ENCODE results near the gene VDAC2. TPM values are rescaled to one million over a fixed set of nuclear protein-coding genes. Genes with fewer than 3 reads are reported as not detected.

Gene VDAC2
- total and polyA plus RNA-seq, 10 of the 15 experiments (the other 5 are each of a cell fraction or from before 2014, with no cell fraction given) = 73.4 to 294 (median 146) TPM

DNA sequence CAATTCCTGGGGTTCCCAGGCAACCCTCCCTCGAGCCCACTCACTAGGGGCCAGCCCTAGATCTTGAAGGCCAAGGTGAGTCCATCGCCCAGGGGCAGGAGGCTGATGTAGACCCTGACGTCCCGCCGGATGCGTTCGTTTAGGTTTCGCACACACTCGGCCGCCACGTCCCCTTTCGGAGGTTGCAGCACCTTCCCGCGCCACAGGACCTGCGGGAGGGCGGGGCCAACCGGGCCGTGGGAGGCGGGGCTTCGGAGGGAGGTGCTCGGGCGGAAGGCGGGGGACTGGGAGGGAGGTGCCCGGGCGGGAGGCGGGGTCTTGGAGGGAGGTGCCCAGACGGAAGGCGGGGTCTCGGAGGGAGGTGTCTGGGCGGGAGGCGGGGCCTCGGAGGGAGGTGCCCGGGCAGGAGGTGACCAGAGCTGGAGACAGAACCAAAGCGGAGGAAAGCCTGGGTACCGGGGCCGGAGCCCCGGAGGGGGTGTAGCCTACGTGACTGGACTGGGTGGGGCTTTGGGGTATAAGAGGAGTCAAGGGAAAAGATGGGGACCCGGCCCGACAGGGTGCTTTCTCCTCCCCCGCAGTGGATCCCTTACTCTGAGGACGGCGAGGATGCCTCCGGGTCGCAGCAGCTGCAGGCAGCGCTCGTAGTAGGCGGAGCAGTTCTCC is 23.6 kb downstream of the VDAC2 start:
- Histone ChIP-seq H3K27ac (ENCODE audit: control insufficient read depth, insufficient read depth) (peak overlapping the region; percentile 77), H3K9me3 (replicated peaks; ENCODE audit: control insufficient read depth, insufficient read depth, low read length) (no peaks in the 10 kb centered on the region), H3K9ac (ENCODE audit: control insufficient read depth, insufficient read depth, low read length) (peak overlapping the region; percentile 85), H4K20me1 (ENCODE audit: control insufficient read depth, insufficient read depth) (no peaks in the 10 kb centered on the region), H3K4me2 (ENCODE audit: control insufficient read depth, insufficient read depth) (peak overlapping the region; percentile 99), H3K27me3 (replicated peaks in 1 of 2; ENCODE audit: control insufficient read depth in 2 of 2, insufficient read depth in 2 of 2, low read length in 1 of 2) (no peaks in the 10 kb centered on the region), H3K79me2 (ENCODE audit: control insufficient read depth, insufficient read depth, low read length) (peaks cover 12% of the 10 kb centered on the region), H3K4me3 (peak overlapping the region; percentile 86), H2AFZ (ENCODE audit: control insufficient read depth, low read depth, low read length) (peak overlapping the region; percentile 89), H3K4me1 (ENCODE audit: control insufficient read depth, insufficient read depth, low read length) (peaks cover 11% of the 10 kb centered on the region), H3K36me3 (ENCODE audit: control insufficient read depth in 2 of 2, insufficient read depth in 2 of 2, low read length in 1 of 2) (peaks cover 16 to 22% of the 10 kb centered on the region in 2 experiments)
- BruUV-seq (replicated peaks) = no TSS peak
- ChIA-PET RAD21 (ENCODE audit: unreplicated experiment) (interaction anchor here (0.9 to 3.4 kb wide), 9 partner anchors 47 to 1044 kb away, joined by 3 to 52 read pairs (median 4); partner anchors contain the start of gene SAMD8), POLR2A (interaction anchor here (0.6 to 2.5 kb wide), 6 partner anchors 22 to 608 kb away, joined by 3 to 26 read pairs (median 4); partner anchors contain the start of gene VDAC2), SMC1A (ENCODE audit: uncharacterized antibody, unreplicated experiment) (interaction anchor here (0.9 to 2.7 kb wide), 5 partner anchors 24 to 1070 kb away, joined by 3 to 13 read pairs (median 3); partner anchors contain the start of gene VDAC2), CTCF (interaction anchor here (0.6 to 14.5 kb wide), 15 partner anchors 10 to 1057 kb away, joined by 3 to 207 read pairs (median 5); partner anchors contain the start of gene VDAC2)
- FAIRE-seq (peak; percentile 23), DNase-seq (ENCODE audit: low read depth, low spot score) (peak; percentile 78), ATAC-seq (peak; percentile 80)
- intact Hi-C loops (cut with micrococcal nuclease; ENCODE audit: unreplicated experiment) (loop anchor here (5.0 kb wide), 1 partner anchor 1347 kb away; no protein-coding TSS in a partner anchor), in situ Hi-C loops (cut with MboI) (loop anchor here (5.0 to 10.0 kb wide), 3 partner anchors 122 to 1349 kb away; partner anchors contain the start of gene SAMD8)
- 2% methylated on average over 36 of the region's 48 CpGs for WGBS (ENCODE audit: insufficient coverage, insufficient replicate concordance, low lambda C conversion rate, missing lambda C conversion rate)
- TF ChIP-seq SUPT20H (IDR thresholded peaks at IDR 0.05; ENCODE audit: borderline replicate concordance, control insufficient read depth, low read depth, low read length) (no peak), TCF3 (IDR thresholded peaks at IDR 0.05; ENCODE audit: borderline replicate concordance, insufficient read depth, low read depth, low read length) (no peak), YY1 (IDR thresholded peaks at IDR 0.05; ENCODE audit: low read depth, low read length) (no peak), MYB (IDR thresholded peaks at IDR 0.05; ENCODE audit: borderline replicate concordance, low read depth, low read length) (no peak), NFYB (IDR thresholded peaks at IDR 0.05; ENCODE audit: insufficient read depth, low read depth, low read length) (no peak), SMC3 (IDR thresholded peaks at IDR 0.05; ENCODE audit: borderline replicate concordance, low read length) (no peak), KLF5 (IDR thresholded peaks at IDR 0.05; ENCODE audit: partially characterized antibody) (peak; percentile 25), POLR2A (IDR thresholded peaks at IDR 0.05; ENCODE audit: low read depth, low read length) (peak; percentile 72), GABPA (IDR thresholded peaks at IDR 0.05; ENCODE audit: low read depth) (no peak), MXI1 (IDR thresholded peaks at IDR 0.05; ENCODE audit: low read depth, low read length) (0 out of 2 replicates have a peak, but pooled peaks have one; percentile 45), WRNIP1 (IDR thresholded peaks at IDR 0.05; ENCODE audit: borderline replicate concordance, low read depth, low read length) (no peak), HDGF (IDR thresholded peaks at IDR 0.05) (peak; percentile 94), BHLHE40 (IDR thresholded peaks at IDR 0.05; ENCODE audit: borderline replicate concordance in 1 of 2, low read depth in 2 of 2, low read length in 1 of 2) (no peak), SMAD5 (IDR thresholded peaks at IDR 0.05; ENCODE audit: low read depth) (0 out of 2 replicates have a peak, but pooled peaks have one; percentile 14)
- TF ChIP-seq, protein P1, sequence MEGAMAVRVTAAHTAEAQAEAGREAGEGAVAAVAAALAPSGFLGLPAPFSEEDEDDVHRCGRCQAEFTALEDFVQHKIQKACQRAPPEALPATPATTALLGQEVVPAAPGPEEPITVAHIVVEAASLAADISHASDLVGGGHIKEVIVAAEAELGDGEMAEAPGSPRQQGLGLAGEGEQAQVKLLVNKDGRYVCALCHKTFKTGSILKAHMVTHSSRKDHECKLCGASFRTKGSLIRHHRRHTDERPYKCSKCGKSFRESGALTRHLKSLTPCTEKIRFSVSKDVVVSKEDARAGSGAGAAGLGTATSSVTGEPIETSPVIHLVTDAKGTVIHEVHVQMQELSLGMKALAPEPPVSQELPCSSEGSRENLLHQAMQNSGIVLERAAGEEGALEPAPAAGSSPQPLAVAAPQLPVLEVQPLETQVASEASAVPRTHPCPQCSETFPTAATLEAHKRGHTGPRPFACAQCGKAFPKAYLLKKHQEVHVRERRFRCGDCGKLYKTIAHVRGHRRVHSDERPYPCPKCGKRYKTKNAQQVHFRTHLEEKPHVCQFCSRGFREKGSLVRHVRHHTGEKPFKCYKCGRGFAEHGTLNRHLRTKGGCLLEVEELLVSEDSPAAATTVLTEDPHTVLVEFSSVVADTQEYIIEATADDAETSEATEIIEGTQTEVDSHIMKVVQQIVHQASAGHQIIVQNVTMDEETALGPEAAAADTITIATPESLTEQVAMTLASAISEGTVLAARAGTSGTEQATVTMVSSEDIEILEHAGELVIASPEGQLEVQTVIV (IDR thresholded peaks at IDR 0.05; ENCODE audit: borderline replicate concordance, partially characterized antibody) = no peak
- TF ChIP-seq, protein P2, sequence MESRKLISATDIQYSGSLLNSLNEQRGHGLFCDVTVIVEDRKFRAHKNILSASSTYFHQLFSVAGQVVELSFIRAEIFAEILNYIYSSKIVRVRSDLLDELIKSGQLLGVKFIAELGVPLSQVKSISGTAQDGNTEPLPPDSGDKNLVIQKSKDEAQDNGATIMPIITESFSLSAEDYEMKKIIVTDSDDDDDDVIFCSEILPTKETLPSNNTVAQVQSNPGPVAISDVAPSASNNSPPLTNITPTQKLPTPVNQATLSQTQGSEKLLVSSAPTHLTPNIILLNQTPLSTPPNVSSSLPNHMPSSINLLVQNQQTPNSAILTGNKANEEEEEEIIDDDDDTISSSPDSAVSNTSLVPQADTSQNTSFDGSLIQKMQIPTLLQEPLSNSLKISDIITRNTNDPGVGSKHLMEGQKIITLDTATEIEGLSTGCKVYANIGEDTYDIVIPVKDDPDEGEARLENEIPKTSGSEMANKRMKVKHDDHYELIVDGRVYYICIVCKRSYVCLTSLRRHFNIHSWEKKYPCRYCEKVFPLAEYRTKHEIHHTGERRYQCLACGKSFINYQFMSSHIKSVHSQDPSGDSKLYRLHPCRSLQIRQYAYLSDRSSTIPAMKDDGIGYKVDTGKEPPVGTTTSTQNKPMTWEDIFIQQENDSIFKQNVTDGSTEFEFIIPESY (IDR thresholded peaks at IDR 0.05) = no peak
- TF ChIP-seq, protein P3, sequence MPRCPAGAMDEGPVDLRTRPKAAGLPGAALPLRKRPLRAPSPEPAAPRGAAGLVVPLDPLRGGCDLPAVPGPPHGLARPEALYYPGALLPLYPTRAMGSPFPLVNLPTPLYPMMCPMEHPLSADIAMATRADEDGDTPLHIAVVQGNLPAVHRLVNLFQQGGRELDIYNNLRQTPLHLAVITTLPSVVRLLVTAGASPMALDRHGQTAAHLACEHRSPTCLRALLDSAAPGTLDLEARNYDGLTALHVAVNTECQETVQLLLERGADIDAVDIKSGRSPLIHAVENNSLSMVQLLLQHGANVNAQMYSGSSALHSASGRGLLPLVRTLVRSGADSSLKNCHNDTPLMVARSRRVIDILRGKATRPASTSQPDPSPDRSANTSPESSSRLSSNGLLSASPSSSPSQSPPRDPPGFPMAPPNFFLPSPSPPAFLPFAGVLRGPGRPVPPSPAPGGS (IDR thresholded peaks at IDR 0.05; ENCODE audit: borderline replicate concordance, insufficient read depth, low read depth, low read length, poor library complexity, severe bottlenecking) = no peak
